MM.1S (cell line): ENCODE measurements around the gene SLC2A1.

Experiments
- CTCF ChIP-seq: fragments of 300-600 bp; sonication (generic); IDR thresholded peaks from 2 replicates; pipeline ENCODE4 v1.5.1; 2016; ENCODE audit warnings: antibody characterized with exemption, low read length, mixed read lengths
- EZH2 ChIP-seq: fragments of 300-600 bp; sonication (generic); optimal IDR thresholded peaks from 2 replicates; pipeline ENCODE3; 2017; ENCODE audit warnings: low read depth, mild to moderate bottlenecking, antibody characterized with exemption, low read length, mixed read lengths
- EZH2phosphoT487 ChIP-seq: fragments of 300-600 bp; sonication (generic); IDR thresholded peaks from 2 replicates; pipeline ENCODE4 v1.6.1; 2018; ENCODE audit warnings: antibody characterized with exemption, low read length

- TF ChIP-seq CTCF (no peak), EZH2 (no peak), EZH2phosphoT487 (no peak)
Observed at GRCh38 chr1:42940851-42941639, 17.6 kb downstream of the SLC2A1 start.
